CD4-positive, alpha-beta T cell treated with Interferon gamma for 1 hour (primary cell): ENCODE data around the gene SLC25A42.
A peak's percentile ranks its signal among the peaks of the same experiment; 100 is the strongest.
"Not testable (repeated sequence)": the region's sequence is repeated elsewhere in the genome, so short reads cannot be mapped to it uniquely, and the experiment has no call there.

Experiments used
- DNase-seq: peaks from one replicate; pipeline ENCODE4 v3.0.0-alpha.2; 2020

SLC25A42 gene

GRCh38 chr19:19107654-19108053 is 43.9 kb downstream of the SLC25A42 start:
- no peak for DNase-seq

GRCh38 chr19:19109601-19110000 is 45.8 kb downstream of the SLC25A42 start:
- no peak for DNase-seq

- DNase-seq: no peak
Measured at GRCh38 chr19:19110410-19111135, 46.8 kb downstream of the SLC25A42 start.

- no peak for DNase-seq
Measured at GRCh38 chr19:19111136-19111835, 47.5 kb downstream of the SLC25A42 start.

GRCh38 chr19:19111967-19112580 is 48.3 kb downstream of the SLC25A42 start:
- DNase-seq: no peak

- no peak for DNase-seq
Measured at GRCh38 chr19:19113040-19113626, 49.3 kb downstream of the SLC25A42 start.

GRCh38 chr19:19115954-19116353 is 52.2 kb downstream of the SLC25A42 start:
- peak; percentile 31 for DNase-seq

- DNase-seq: no peak
Measured at GRCh38 chr19:19119325-19120237, 55.8 kb downstream of the SLC25A42 start.

GRCh38 chr19:19120308-19121231 is 56.8 kb downstream of the SLC25A42 start:
- no peak for DNase-seq

- no peak for DNase-seq
Measured at GRCh38 chr19:19121371-19121770, 57.6 kb downstream of the SLC25A42 start.

GRCh38 chr19:19122902-19123301 is 59.1 kb downstream of the SLC25A42 start:
- no peak for DNase-seq

GRCh38 chr19:19123386-19123785 is 59.6 kb downstream of the SLC25A42 start:
- DNase-seq: no peak

- DNase-seq: no peak
Measured at GRCh38 chr19:19126102-19126501, 62.3 kb downstream of the SLC25A42 start.

GRCh38 chr19:19131989-19132388 is 68.2 kb downstream of the SLC25A42 start:
- DNase-seq: no peak

- DNase-seq: no peak
Measured at GRCh38 chr19:19132912-19133311, 69.1 kb downstream of the SLC25A42 start.

GRCh38 chr19:19133985-19134384 is 70.2 kb downstream of the SLC25A42 start:
- no peak for DNase-seq

GRCh38 chr19:19134687-19135158 is 70.9 kb downstream of the SLC25A42 start:
- DNase-seq: peak; percentile 42

- DNase-seq: not testable (repeated sequence)
Measured at GRCh38 chr19:19135713-19136112, 71.9 kb downstream of the SLC25A42 start.

GRCh38 chr19:19137556-19138108 is 73.8 kb downstream of the SLC25A42 start:
- DNase-seq: no peak

GRCh38 chr19:19138109-19138981 is 74.6 kb downstream of the SLC25A42 start, which contains the start of gene TMEM161A:
Gene TMEM161A (minus strand): TSS chr19:19138478. CDS start chr19:19138428, 50 bp downstream.
- DNase-seq: peak; percentile 96
